HL-60 (cell line): ENCODE measurements around the gene C1QTNF7.

ENCODE experiments used
- CTCF ChIP-seq: IDR thresholded peaks from one replicate; pipeline ENCODE4 v1.5.1; 2011; ENCODE audit warnings: low read length, control low read depth, inconsistent platforms; ENCODE audit not compliant: insufficient read depth
- GABPA ChIP-seq: IDR thresholded peaks from 2 replicates; pipeline ENCODE4 v1.6.1; 2012; ENCODE audit warnings: low read depth
- POLR2AphosphoS5 ChIP-seq: IDR thresholded peaks from 2 replicates; pipeline ENCODE4 v1.6.1; 2012; ENCODE audit warnings: low read depth
- REST ChIP-seq: IDR thresholded peaks from 2 replicates; pipeline ENCODE4 v1.6.1; 2012; ENCODE audit warnings: low read depth; ENCODE audit not compliant: insufficient replicate concordance

DNA sequence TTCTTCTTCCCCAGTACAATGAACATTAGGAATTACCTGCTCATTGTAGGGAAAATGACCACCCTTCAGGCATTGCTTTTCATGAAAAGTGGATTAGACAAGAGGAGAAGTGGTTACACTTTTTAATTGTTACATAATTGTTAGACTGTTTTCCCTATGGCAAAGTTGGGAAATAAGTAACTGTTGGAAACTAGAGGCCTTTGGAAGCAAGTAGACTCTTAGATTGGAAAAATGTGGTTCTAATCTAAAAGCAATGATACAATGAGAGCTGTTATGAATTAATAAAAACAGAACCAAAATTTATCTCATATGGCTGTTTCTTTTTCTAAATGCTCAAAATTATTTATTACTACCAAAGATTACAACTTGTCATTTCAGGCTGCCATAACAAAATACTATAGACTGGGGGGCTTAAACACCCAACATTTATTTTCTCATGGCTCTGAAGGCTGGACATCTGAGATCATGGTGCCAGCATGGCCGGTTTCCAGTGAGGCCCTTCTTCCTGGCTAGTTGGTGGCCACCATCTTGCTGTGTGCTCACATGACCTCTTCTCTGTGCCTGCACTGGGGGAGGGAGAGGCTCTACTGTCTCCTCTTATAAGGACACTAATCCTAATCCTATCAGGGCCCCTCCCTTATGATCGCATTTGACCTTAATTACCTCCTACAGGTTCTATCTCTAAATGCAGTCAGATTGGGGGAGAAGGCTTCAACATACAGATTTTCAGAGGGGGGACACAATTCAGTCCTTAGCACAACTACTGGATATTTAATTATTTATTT lies 54.3 kb downstream of the C1QTNF7 start:
- TF ChIP-seq CTCF (no peak), REST (no peak), POLR2AphosphoS5 (no peak), GABPA (no peak)
